Activated T-cell treated with anti-CD3 and anti-CD28 coated beads, Interleukin-2, amount 50 U/mL, for 72 hours (primary cell): ENCODE results near the gene TERT. TPM values are rescaled to one million over a fixed set of nuclear protein-coding genes. Genes with fewer than 3 reads are reported as not detected.

ENCODE experiments used
- ATAC-seq, 2 donors: fragments of 150-1000 bp; cut with Tn5 transposase; replicated peaks in 1 of 2; 2 replicates each; pipeline ENCODE4 v1.10.0; 2021; ENCODE audit warnings: moderate library complexity in 2 of 2, mild to moderate bottlenecking in 1 of 2
- DNase-seq, 2 donors: peaks; one replicate each; pipeline ENCODE4 v3.0.0; 2021 to 2022; ENCODE audit warnings: mixed read lengths in 1 of 2
- H3K27ac Mint-ChIP-seq: one replicate; pipeline ENCODE4 v1.8.0; 2022; ENCODE audit warnings: mild to moderate bottlenecking, moderate library complexity, mixed read lengths
- H3K27me3 Mint-ChIP-seq: one replicate; pipeline ENCODE4 v1.8.0; 2022; ENCODE audit warnings: low read depth, mixed read lengths
- H3K36me3 Mint-ChIP-seq, 2 donors: one replicate each; pipeline ENCODE4 v1.8.0; 2022; ENCODE audit warnings: mixed read lengths in 2 of 2, mild to moderate bottlenecking in 1 of 2; ENCODE audit not compliant: insufficient read depth in 2 of 2
- H3K4me1 Mint-ChIP-seq: one replicate; pipeline ENCODE4 v1.8.0; 2022; ENCODE audit warnings: low read depth, mixed read lengths
- H3K4me3 Mint-ChIP-seq, 2 donors: one replicate each; pipeline ENCODE4 v1.8.0; 2022; ENCODE audit warnings: mild to moderate bottlenecking in 2 of 2, mixed read lengths in 2 of 2, moderate library complexity in 2 of 2
- H3K9me3 Mint-ChIP-seq, 2 donors: one replicate each; pipeline ENCODE4 v1.8.0; 2022; ENCODE audit warnings: mixed read lengths in 2 of 2
- total RNA-seq, 2 donors: library from RNA; stranded (reverse); gene quantifications; one replicate each; pipeline ENCODE4 v1.2.3, GENCODE V29; 2022

Gene TERT
- total RNA-seq, 2 donors from 2014 or later: 2.5 to 5.1 TPM

GRCh38 chr5:1311439-1312055 lies 16.7 kb upstream of the TERT start:
- Mint-ChIP-seq H3K9me3 (peaks cover 3 to 5% of the 10 kb centered on the region in 2 donors), H3K4me1 (peaks cover 53% of the 10 kb centered on the region), H3K27ac (no peak overlapping the region), H3K36me3 (peaks cover 0 to 5% of the 10 kb centered on the region in 2 donors), H3K27me3 (no peaks in the 10 kb centered on the region), H3K4me3 (no peak overlapping the region)
- DNase-seq (no peak), ATAC-seq (no peak)

GRCh38 chr5:1310118-1310517 lies 15.2 kb upstream of the TERT start:
- no peak for DNase-seq
- no peak for ATAC-seq
- H3K4me1 Mint-ChIP-seq: peaks cover 39% of the 10 kb centered on the region
- peaks cover 3 to 5% of the 10 kb centered on the region in 2 donors for H3K9me3 Mint-ChIP-seq
- no peak overlapping the region for H3K4me3 Mint-ChIP-seq
- peaks cover 0 to 5% of the 10 kb centered on the region in 2 donors for H3K36me3 Mint-ChIP-seq
- no peaks in the 10 kb centered on the region for H3K27me3 Mint-ChIP-seq
- H3K27ac Mint-ChIP-seq: no peak overlapping the region

GRCh38 chr5:1304033-1304432 lies 9.2 kb upstream of the TERT start:
- DNase-seq (no peak), ATAC-seq (no peak)
- peaks cover 0 to 2% of the 10 kb centered on the region in 2 donors for H3K9me3 Mint-ChIP-seq
- no peaks in the 10 kb centered on the region for H3K27me3 Mint-ChIP-seq
- no peak overlapping the region for H3K4me3 Mint-ChIP-seq
- no peaks in the 10 kb centered on the region for H3K4me1 Mint-ChIP-seq
- H3K36me3 Mint-ChIP-seq: no peaks in the 10 kb centered on the region
- H3K27ac Mint-ChIP-seq: no peak overlapping the region

GRCh38 chr5:1302258-1302657 lies 7.4 kb upstream of the TERT start:
- Mint-ChIP-seq H3K27me3 (no peaks in the 10 kb centered on the region), H3K9me3 (peaks cover 0 to 2% of the 10 kb centered on the region in 2 donors), H3K27ac (no peak overlapping the region), H3K36me3 (no peaks in the 10 kb centered on the region), H3K4me1 (no peaks in the 10 kb centered on the region), H3K4me3 (no peak overlapping the region)
- DNase-seq: no peak
- no peak for ATAC-seq

GRCh38 chr5:1300581-1301083 lies 5.8 kb upstream of the TERT start:
- no peak for DNase-seq
- Mint-ChIP-seq H3K4me1 (no peaks in the 10 kb centered on the region), H3K9me3 (peaks cover 0 to 2% of the 10 kb centered on the region in 2 donors), H3K4me3 (no peak overlapping the region), H3K27me3 (no peaks in the 10 kb centered on the region), H3K36me3 (no peaks in the 10 kb centered on the region), H3K27ac (no peak overlapping the region)
- ATAC-seq: no peak

- no peaks in the 10 kb centered on the region for H3K27me3 Mint-ChIP-seq
- H3K4me1 Mint-ChIP-seq: no peaks in the 10 kb centered on the region
- ATAC-seq (no peak), DNase-seq (no peak)
- no peak overlapping the region for H3K27ac Mint-ChIP-seq
- no peaks in the 10 kb centered on the region for H3K36me3 Mint-ChIP-seq
- H3K9me3 Mint-ChIP-seq: peaks cover 0 to 2% of the 10 kb centered on the region in 2 donors
- H3K4me3 Mint-ChIP-seq: no peak overlapping the region
These were observed 5.1 kb upstream of the TERT start for GRCh38 chr5:1299961-1300360.

GRCh38 chr5:1299511-1299850 lies 4.6 kb upstream of the TERT start:
- no peak overlapping the region for H3K27ac Mint-ChIP-seq

GRCh38 chr5:1298723-1299510 lies 4.0 kb upstream of the TERT start:
- Mint-ChIP-seq H3K9me3 (peaks cover 0 to 2% of the 10 kb centered on the region in 2 donors), H3K4me1 (no peaks in the 10 kb centered on the region), H3K36me3 (no peaks in the 10 kb centered on the region), H3K27me3 (no peaks in the 10 kb centered on the region), H3K4me3 (no peak overlapping the region), H3K27ac (no peak overlapping the region)
- no peak for DNase-seq
- ATAC-seq: no peak

More at GRCh38 chr5:1299511-1299850, 4.6 kb upstream of the TERT start:
- no peaks in the 10 kb centered on the region for H3K36me3 Mint-ChIP-seq
- ATAC-seq: no peak
- peaks cover 0 to 2% of the 10 kb centered on the region in 2 donors for H3K9me3 Mint-ChIP-seq
- no peaks in the 10 kb centered on the region for H3K27me3 Mint-ChIP-seq
- no peak overlapping the region for H3K4me3 Mint-ChIP-seq
- DNase-seq: no peak
- H3K4me1 Mint-ChIP-seq: no peaks in the 10 kb centered on the region

- no peak overlapping the region for H3K4me3 Mint-ChIP-seq
- H3K27me3 Mint-ChIP-seq: no peaks in the 10 kb centered on the region
- H3K27ac Mint-ChIP-seq: no peak overlapping the region
- H3K4me1 Mint-ChIP-seq: peaks cover under 1% of the 10 kb centered on the region
- DNase-seq (no peak), ATAC-seq (no peak)
- H3K9me3 Mint-ChIP-seq: peaks cover 0 to 2% of the 10 kb centered on the region in 2 donors
- no peaks in the 10 kb centered on the region for H3K36me3 Mint-ChIP-seq
These were observed 3.2 kb upstream of the TERT start for GRCh38 chr5:1298067-1298551.

GRCh38 chr5:1297243-1297642 lies 2.4 kb upstream of the TERT start:
- Mint-ChIP-seq H3K27me3 (no peaks in the 10 kb centered on the region), H3K4me1 (peaks cover 7% of the 10 kb centered on the region), H3K36me3 (no peaks in the 10 kb centered on the region), H3K4me3 (no peak overlapping the region), H3K27ac (no peak overlapping the region), H3K9me3 (peaks cover 0 to under 1% of the 10 kb centered on the region in 2 donors)
- DNase-seq: no peak
- no peak for ATAC-seq

- ATAC-seq (no peak), DNase-seq (no peak)
- Mint-ChIP-seq H3K4me1 (peaks cover 7% of the 10 kb centered on the region), H3K4me3 (peak overlapping the region; percentile 31 to 65), H3K9me3 (no peaks in the 10 kb centered on the region), H3K36me3 (no peaks in the 10 kb centered on the region), H3K27ac (no peak overlapping the region), H3K27me3 (no peaks in the 10 kb centered on the region)
These were observed 776 bp upstream of the TERT start for GRCh38 chr5:1295650-1296037.

- ATAC-seq (peak; percentile 32 to 48), DNase-seq (no peak)
- peak overlapping the region; percentile 37 to 60 for H3K4me3 Mint-ChIP-seq
These were observed 548 bp downstream of the TERT start for GRCh38 chr5:1294206-1294834.

More at GRCh38 chr5:1294206-1294834, 548 bp downstream of the TERT start:
- H3K4me1 Mint-ChIP-seq: peaks cover 7% of the 10 kb centered on the region
- no peaks in the 10 kb centered on the region for H3K36me3 Mint-ChIP-seq
- no peaks in the 10 kb centered on the region for H3K9me3 Mint-ChIP-seq
- no peak overlapping the region for H3K27ac Mint-ChIP-seq
- H3K27me3 Mint-ChIP-seq: no peaks in the 10 kb centered on the region
